Stimulated activated naive CD8-positive, alpha-beta T cell treated with anti-CD3 and anti-CD28 coated beads, Interleukin-15, amount 100 ng/mL, for 72 hours (primary cell): ENCODE results near the gene SF3A1.

Source experiments
- ATAC-seq: fragments of 150-1000 bp; cut with Tn5 transposase; 2 replicates; pipeline ENCODE4 v1.10.0; 2021; ENCODE audit warnings: mild to moderate bottlenecking, moderate library complexity
- DNase-seq, 2 donors: peaks; one replicate each; pipeline ENCODE4 v3.0.0; 2021 to 2022
- H3K27ac Mint-ChIP-seq, 2 donors: one replicate each; pipeline ENCODE4 v1.8.0; 2022; ENCODE audit warnings: mild to moderate bottlenecking in 2 of 2, mixed read lengths in 2 of 2, moderate library complexity in 2 of 2
- H3K27me3 Mint-ChIP-seq: one replicate; pipeline ENCODE4 v1.8.0; 2022; ENCODE audit warnings: mixed read lengths
- H3K4me1 Mint-ChIP-seq: one replicate; pipeline ENCODE4 v1.8.0; 2022; ENCODE audit warnings: mild to moderate bottlenecking, mixed read lengths
- H3K4me3 Mint-ChIP-seq, 2 donors: one replicate each; pipeline ENCODE4 v1.8.0; 2022; ENCODE audit warnings: mild to moderate bottlenecking in 2 of 2, mixed read lengths in 2 of 2, moderate library complexity in 1 of 2
- H3K9me3 Mint-ChIP-seq, 2 donors: one replicate each; pipeline ENCODE4 v1.8.0; 2022; ENCODE audit warnings: mixed read lengths in 2 of 2

Gene SF3A1

GRCh38 chr22:30326255-30326705 is 30.4 kb downstream of the SF3A1 start:
- ATAC-seq (peak; percentile 37), DNase-seq (no peak)
- H3K4me1 Mint-ChIP-seq: peaks cover 59% of the 10 kb centered on the region
- no peaks in the 10 kb centered on the region for H3K9me3 Mint-ChIP-seq
- no peaks in the 10 kb centered on the region for H3K27me3 Mint-ChIP-seq
- peak overlapping the region; percentile 74 to 86 for H3K27ac Mint-ChIP-seq
- peak overlapping the region; percentile 93 to 94 for H3K4me3 Mint-ChIP-seq

GRCh38 chr22:30325724-30326254 is 30.9 kb downstream of the SF3A1 start:
- H3K4me3 Mint-ChIP-seq: peak overlapping the region; percentile 93 to 94
- H3K27me3 Mint-ChIP-seq: no peaks in the 10 kb centered on the region
- DNase-seq (no peak), ATAC-seq (no peak)
- H3K9me3 Mint-ChIP-seq: no peaks in the 10 kb centered on the region
- peak overlapping the region; percentile 74 to 86 for H3K27ac Mint-ChIP-seq
- H3K4me1 Mint-ChIP-seq: peaks cover 64% of the 10 kb centered on the region

DNA sequence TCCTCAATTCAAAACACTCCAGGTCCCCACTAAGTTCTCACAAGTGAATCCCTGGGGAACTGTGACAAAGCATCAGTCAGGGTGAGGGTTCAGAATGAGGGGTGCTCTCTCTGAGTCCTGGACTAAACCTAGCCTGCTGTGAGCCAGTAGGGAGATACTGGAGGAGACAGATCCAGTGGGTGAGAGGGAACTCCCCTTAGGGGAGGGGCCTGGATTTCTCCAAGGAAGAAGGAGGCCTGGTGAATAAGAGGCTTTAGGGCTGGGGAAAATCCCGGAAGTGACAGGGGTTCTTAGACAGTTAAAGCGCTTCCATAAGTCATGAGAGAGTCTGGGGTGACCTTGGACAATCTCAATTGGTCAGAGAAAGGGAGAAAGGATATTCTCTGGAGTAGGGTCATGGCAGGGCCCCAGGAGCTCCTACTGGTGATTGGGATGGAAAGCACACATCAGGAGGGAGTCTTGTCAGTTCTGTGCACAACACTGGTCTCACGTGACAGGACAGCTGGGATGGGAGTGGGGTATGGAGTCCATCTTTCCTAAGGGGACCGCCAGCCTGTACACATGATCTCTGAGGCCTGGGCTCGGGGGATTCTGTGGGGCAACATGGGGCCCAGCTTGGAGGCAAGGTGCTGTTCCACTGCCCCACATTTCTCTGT is 31.5 kb downstream of the SF3A1 start:
- Mint-ChIP-seq H3K9me3 (no peaks in the 10 kb centered on the region), H3K4me1 (peaks cover 70% of the 10 kb centered on the region), H3K4me3 (peak overlapping the region; percentile 93 to 94), H3K27me3 (no peaks in the 10 kb centered on the region), H3K27ac (peak overlapping the region; percentile 67 to 90)
- no peak for DNase-seq
- ATAC-seq: no peak

GRCh38 chr22:30324014-30324730 is 32.5 kb downstream of the SF3A1 start:
- Mint-ChIP-seq H3K27ac (peak overlapping the region; percentile 36 to 67), H3K4me3 (peak overlapping the region; percentile 93 to 94)
- peak; percentile 61 for ATAC-seq

GRCh38 chr22:30323246-30323645 is 33.4 kb downstream of the SF3A1 start:
- no peak for DNase-seq
- Mint-ChIP-seq H3K9me3 (no peaks in the 10 kb centered on the region), H3K27me3 (no peaks in the 10 kb centered on the region), H3K27ac (no peak overlapping the region), H3K4me3 (no peak overlapping the region), H3K4me1 (peaks cover 86% of the 10 kb centered on the region)
- no peak for ATAC-seq

More at GRCh38 chr22:30324014-30324730, 32.5 kb downstream of the SF3A1 start:
- Mint-ChIP-seq H3K27me3 (no peaks in the 10 kb centered on the region), H3K9me3 (no peaks in the 10 kb centered on the region), H3K4me1 (peaks cover 80% of the 10 kb centered on the region)
- peak; percentile 25 to 62 for DNase-seq

DNA sequence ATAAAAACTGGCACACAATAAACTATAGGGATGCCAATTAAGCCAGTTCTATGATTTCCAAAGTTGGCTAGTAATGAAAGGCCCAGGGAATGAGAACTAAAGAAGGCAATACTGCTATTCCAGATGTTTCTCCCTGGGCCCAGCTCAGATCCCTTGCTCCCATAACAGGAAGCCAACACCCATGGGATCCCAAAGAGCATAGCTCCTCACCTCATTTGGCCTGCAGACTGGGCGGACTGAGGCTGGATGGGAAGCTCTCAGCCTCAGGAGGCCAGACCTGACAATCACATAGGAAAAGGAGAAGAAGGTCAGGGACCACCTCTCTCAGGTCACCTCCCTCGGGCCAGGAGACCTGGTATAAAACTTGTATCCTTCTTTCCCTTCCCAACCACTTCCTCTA is 35.2 kb downstream of the SF3A1 start:
- ATAC-seq: no peak

GRCh38 chr22:30320021-30320556 is 36.6 kb downstream of the SF3A1 start:
- ATAC-seq (no peak), DNase-seq (no peak)
- Mint-ChIP-seq H3K27me3 (no peaks in the 10 kb centered on the region), H3K27ac (peak overlapping the region in 1 of 2 donors; percentile 79), H3K4me3 (no peak overlapping the region), H3K4me1 (peaks cover 90% of the 10 kb centered on the region), H3K9me3 (no peaks in the 10 kb centered on the region)

More for the DNA sequence above, 35.2 kb downstream of the SF3A1 start:
- no peak for DNase-seq
- no peaks in the 10 kb centered on the region for H3K27me3 Mint-ChIP-seq
- peaks cover 87% of the 10 kb centered on the region for H3K4me1 Mint-ChIP-seq
- no peak overlapping the region for H3K4me3 Mint-ChIP-seq
- no peaks in the 10 kb centered on the region for H3K9me3 Mint-ChIP-seq
- peak overlapping the region; percentile 8 to 73 for H3K27ac Mint-ChIP-seq

DNA sequence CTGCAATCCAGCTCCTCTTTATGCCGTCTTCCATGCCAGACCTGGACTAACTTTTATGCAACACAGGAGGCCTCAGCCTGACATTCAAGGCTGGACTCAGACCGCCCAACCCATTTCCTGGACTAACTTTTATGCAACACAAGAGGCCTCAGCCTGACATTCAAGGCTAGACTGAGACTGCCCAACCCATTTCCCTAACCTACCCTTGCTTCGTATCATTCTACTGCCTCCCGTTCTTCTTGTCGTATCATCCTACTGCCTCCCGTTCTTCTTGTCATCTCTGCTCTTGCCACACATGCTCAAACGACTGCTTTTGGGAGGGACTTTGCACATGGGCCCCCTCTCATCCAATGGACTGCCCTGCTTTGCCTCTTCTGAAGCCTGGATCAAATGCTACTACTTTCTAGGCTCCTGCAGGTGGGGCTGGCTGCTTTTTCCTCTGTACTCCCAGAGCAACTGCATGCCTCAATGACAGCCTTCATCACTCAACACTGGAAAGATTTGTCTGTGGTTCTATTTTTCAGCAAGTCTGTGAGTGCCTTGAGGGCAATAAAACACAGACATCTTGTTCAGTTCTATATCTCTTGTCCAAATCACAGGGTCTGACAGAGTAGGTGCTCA is 37.8 kb downstream of the SF3A1 start:
- Mint-ChIP-seq H3K27me3 (no peaks in the 10 kb centered on the region), H3K27ac (peak overlapping the region; percentile 19 to 65), H3K4me1 (peaks cover 90% of the 10 kb centered on the region), H3K4me3 (no peak overlapping the region), H3K9me3 (no peaks in the 10 kb centered on the region)
- DNase-seq: no peak
- no peak for ATAC-seq

DNA sequence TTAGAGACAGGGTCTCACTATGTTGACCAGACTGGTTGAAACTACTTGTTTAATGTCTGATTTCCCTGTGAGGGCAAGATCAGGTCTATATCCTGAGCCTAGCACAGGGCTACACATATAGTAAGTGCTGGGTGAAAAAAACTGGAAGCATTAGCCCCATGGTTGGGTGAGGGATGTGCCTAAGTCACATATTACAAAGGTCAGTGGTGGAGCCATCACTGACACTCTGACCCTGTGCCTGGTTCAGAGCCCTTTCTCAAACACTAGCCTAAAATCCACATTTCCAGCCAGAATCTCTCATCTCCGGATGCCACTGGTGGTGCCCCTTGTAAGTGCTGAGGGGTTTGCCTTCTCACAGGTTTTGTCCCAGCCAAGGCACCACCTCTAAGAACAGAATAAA is 38.9 kb downstream of the SF3A1 start:
- Mint-ChIP-seq H3K9me3 (no peaks in the 10 kb centered on the region), H3K4me3 (no peak overlapping the region), H3K27me3 (no peaks in the 10 kb centered on the region), H3K27ac (no peak overlapping the region), H3K4me1 (peaks cover 91% of the 10 kb centered on the region)
- ATAC-seq: no peak
- DNase-seq: no peak

- Mint-ChIP-seq H3K27me3 (no peaks in the 10 kb centered on the region), H3K4me1 (peaks cover 96% of the 10 kb centered on the region), H3K27ac (no peak overlapping the region), H3K4me3 (peak overlapping the region in 1 of 2 donors; percentile 69), H3K9me3 (no peaks in the 10 kb centered on the region)
- DNase-seq: no peak
- no peak for ATAC-seq
Observed at GRCh38 chr22:30315962-30316576, 40.6 kb downstream of the SF3A1 start.

GRCh38 chr22:30314915-30315314 is 41.8 kb downstream of the SF3A1 start:
- H3K4me1 Mint-ChIP-seq: peaks cover 96% of the 10 kb centered on the region
- H3K4me3 Mint-ChIP-seq: peak overlapping the region; percentile 53 to 69
- no peaks in the 10 kb centered on the region for H3K27me3 Mint-ChIP-seq
- H3K9me3 Mint-ChIP-seq: no peaks in the 10 kb centered on the region
- peak overlapping the region; percentile 84 to 88 for H3K27ac Mint-ChIP-seq
- ATAC-seq (peak; percentile 71), DNase-seq (peak in 1 of 2 donors; percentile 53)

DNA sequence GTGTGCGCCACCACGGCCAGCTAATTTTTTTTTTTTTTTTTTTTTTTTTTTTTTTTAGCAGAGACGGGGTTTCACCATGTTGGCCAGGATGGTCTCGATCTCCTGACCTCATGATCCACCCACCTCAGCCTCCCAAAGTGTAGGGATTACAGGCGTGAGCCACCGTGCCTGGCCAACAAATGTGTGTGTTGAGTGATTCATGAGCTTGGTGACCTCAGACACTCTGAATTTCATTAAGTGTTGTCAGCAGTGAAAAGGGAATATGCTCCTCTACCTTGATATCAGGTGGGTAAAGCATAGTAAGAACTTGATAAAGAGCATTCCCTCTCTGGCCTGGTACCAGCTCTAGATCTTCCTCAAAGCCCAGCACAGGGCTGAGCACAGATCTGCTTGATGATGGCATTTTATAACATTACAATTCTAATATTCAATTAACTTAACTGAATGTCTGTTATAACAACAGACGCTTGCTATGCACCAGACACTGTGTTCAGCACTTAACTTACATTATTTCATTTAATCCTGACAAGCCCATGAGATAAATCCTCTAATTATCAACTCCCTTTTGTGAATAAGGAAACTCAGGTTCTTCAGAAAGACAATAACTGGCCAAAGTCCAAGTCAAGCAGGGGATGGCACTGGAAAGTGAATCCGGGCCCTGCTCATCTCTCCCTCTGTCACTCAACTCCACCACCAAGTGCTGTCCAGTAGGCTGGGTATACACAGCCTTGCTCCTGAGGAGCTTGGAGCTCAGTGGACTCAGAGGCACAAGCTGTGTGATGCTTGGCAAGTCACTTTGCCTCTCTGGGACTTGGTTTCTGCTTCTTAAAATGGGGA is 42.9 kb downstream of the SF3A1 start:
- Mint-ChIP-seq H3K27ac (peak overlapping the region; percentile 77 to 87), H3K27me3 (no peaks in the 10 kb centered on the region), H3K9me3 (no peaks in the 10 kb centered on the region), H3K4me3 (peak overlapping the region; percentile 53 to 69), H3K4me1 (peaks cover 96% of the 10 kb centered on the region)
- ATAC-seq: no peak
- DNase-seq: no peak

GRCh38 chr22:30312053-30312452 is 44.6 kb downstream of the SF3A1 start:
- Mint-ChIP-seq H3K9me3 (no peaks in the 10 kb centered on the region), H3K4me1 (peaks cover 96% of the 10 kb centered on the region), H3K27me3 (no peaks in the 10 kb centered on the region), H3K4me3 (peak overlapping the region; percentile 24 to 27), H3K27ac (no peak overlapping the region)
- ATAC-seq: peak; percentile 48
- DNase-seq: no peak
